Progenitor cell of endocrine pancreas (in vitro differentiated cells): ENCODE data around the gene EXD3. TPM values are rescaled to one million over a fixed set of nuclear protein-coding genes. Genes with fewer than 3 reads are reported as not detected.

ENCODE experiments used
- DNase-seq: peaks from one replicate; pipeline ENCODE4 v3.0.0; 2021; ENCODE audit warnings: low spot score; ENCODE audit not compliant: unreplicated experiment
- H3K27ac Mint-ChIP-seq: 2 replicates; pipeline ENCODE4 v1.8.0; 2021; ENCODE audit warnings: mild to moderate bottlenecking, moderate library complexity, mixed read lengths
- H3K27me3 Mint-ChIP-seq: 2 replicates; pipeline ENCODE4 v1.8.0; 2021; ENCODE audit warnings: mixed read lengths
- H3K36me3 Mint-ChIP-seq: 2 replicates; pipeline ENCODE4 v1.8.0; 2022; ENCODE audit warnings: mixed read lengths; ENCODE audit not compliant: insufficient read depth
- H3K4me1 Mint-ChIP-seq: 2 replicates; pipeline ENCODE4 v1.8.0; 2021; ENCODE audit warnings: low read depth, mixed read lengths
- H3K4me3 Mint-ChIP-seq: 2 replicates; pipeline ENCODE4 v1.8.0; 2021; ENCODE audit warnings: low read depth, mild to moderate bottlenecking, moderate library complexity, mixed read lengths
- H3K9me3 Mint-ChIP-seq: 2 replicates; pipeline ENCODE4 v1.8.0; 2021; ENCODE audit warnings: low read depth, mixed read lengths
- total RNA-seq: library from RNA; stranded (reverse); gene quantifications from 2 replicates; pipeline ENCODE4 v1.2.1, GENCODE V29; 2021
- TF ChIP-seq, protein P1 (sequence below): fragments of 200-600 bp; sonication (generic); IDR thresholded peaks from one replicate; pipeline ENCODE4 v1.5.0; 2021; ENCODE audit warnings: antibody characterized with exemption, mild to moderate bottlenecking; ENCODE audit not compliant: unreplicated experiment

Gene EXD3
- total RNA-seq, 1 donor from 2014 or later = 31.7 TPM

DNA sequence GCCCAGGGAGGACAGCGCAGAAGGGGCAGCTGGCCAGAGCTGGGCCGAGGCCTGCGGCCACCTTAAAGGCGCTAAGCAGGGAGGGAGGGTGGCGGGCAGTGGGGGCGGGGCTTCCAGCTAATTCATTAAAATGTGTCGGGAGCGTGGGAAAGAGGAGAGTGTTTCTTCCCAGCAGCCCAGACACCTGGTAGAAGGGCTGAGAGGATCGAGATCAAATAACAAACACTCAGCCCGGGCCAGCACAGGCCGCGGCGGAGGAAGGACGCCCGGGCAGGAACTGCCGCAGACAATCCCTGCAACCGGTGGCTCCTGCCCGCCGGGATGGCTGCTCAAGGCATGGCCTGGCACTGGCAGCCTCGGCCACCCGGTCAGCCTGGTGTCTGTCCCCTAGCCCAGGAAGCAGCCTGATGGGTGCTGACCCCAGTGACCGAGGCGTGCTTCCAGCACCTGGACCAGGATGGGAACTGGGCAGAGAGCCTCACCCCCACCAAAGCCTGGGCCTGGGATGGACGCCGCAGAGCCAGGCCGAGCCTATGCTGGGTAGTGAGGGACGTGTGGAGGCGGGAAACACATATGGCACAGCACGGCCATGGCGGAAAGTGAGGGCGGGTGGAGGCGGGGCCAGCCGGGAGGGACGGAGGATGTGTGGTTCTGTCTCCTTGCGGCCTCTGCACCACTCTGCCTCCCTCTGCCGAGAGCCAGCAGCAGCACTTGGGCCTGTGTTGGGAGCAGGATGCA, 117.7 kb downstream of the EXD3 start:
- H3K4me3 Mint-ChIP-seq = no peak overlapping the region
- peak; percentile 47 for DNase-seq
- TF ChIP-seq, protein P1, sequence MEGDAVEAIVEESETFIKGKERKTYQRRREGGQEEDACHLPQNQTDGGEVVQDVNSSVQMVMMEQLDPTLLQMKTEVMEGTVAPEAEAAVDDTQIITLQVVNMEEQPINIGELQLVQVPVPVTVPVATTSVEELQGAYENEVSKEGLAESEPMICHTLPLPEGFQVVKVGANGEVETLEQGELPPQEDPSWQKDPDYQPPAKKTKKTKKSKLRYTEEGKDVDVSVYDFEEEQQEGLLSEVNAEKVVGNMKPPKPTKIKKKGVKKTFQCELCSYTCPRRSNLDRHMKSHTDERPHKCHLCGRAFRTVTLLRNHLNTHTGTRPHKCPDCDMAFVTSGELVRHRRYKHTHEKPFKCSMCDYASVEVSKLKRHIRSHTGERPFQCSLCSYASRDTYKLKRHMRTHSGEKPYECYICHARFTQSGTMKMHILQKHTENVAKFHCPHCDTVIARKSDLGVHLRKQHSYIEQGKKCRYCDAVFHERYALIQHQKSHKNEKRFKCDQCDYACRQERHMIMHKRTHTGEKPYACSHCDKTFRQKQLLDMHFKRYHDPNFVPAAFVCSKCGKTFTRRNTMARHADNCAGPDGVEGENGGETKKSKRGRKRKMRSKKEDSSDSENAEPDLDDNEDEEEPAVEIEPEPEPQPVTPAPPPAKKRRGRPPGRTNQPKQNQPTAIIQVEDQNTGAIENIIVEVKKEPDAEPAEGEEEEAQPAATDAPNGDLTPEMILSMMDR = no peak
- no peak overlapping the region for H3K27ac Mint-ChIP-seq
- H3K27me3 Mint-ChIP-seq = no peaks in the 10 kb centered on the region
- no peaks in the 10 kb centered on the region for H3K36me3 Mint-ChIP-seq
- H3K4me1 Mint-ChIP-seq = peaks cover 24% of the 10 kb centered on the region
- H3K9me3 Mint-ChIP-seq = no peaks in the 10 kb centered on the region

DNA sequence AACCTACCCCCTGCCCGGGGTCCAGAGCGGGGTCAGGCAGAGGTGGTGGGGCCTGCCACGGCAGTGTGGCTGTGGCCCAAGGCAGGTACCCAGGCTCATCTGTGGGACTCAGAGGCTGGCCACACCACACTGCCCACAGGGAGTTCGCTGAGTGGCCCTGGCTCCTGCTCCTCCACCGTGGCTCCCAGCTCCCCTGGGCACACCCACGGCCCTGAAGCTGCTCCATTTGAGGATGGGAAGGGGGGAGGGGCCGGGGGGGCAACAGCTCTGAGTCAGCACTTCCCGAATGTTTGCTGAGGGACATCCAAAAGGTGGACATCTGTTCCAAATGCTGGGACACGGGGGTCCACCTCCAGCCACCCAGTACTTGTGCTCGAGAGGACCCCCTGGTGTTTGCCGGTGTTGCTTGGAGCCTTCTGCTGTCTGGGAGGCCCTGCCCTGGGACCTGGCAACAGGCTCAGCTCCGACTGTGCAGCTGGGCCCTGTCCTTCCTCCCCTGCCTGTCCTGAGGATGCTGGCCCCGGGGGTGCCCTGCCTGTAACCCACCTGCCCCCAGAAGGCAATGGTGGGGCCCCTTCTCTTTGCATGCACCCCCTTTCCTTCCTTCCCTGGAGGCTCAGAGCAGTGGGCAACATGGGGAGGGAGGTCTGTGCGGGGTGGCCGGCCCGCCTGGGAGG, 118.4 kb downstream of the EXD3 start:
- peak; percentile 12 for DNase-seq
- peaks cover 29% of the 10 kb centered on the region for H3K4me1 Mint-ChIP-seq
- no peaks in the 10 kb centered on the region for H3K9me3 Mint-ChIP-seq
- H3K27ac Mint-ChIP-seq = no peak overlapping the region
- TF ChIP-seq, protein P1 = peak; percentile 32
- no peaks in the 10 kb centered on the region for H3K27me3 Mint-ChIP-seq
- no peak overlapping the region for H3K4me3 Mint-ChIP-seq
- no peaks in the 10 kb centered on the region for H3K36me3 Mint-ChIP-seq

DNA sequence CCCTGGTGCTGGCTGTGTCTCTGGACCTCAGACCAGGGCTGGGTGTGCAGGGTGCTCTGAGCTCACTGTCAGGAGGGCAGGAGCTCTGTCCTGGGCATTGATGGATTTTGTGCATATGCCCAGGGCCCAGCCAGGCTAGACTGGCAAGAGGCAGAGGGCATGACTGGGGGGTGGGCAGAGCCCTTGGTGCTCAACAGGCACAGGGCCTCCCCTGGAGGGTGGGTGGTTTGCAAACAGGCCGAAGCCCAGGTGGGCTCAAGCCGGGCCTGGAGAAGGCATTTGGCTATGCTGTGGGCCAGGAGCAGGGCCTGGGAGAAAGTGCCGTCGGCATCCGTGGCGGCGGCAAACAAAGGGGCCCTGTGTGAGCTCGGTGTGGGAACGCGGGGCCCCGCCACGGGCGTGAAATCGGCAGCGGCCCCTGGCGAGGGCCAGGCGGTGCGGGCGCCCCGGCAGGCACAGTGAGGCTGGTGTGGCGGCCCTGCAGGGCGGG, 119.0 kb downstream of the EXD3 start:
- TF ChIP-seq, protein P1 = no peak
- Mint-ChIP-seq H3K36me3 (no peaks in the 10 kb centered on the region), H3K4me1 (peaks cover 34% of the 10 kb centered on the region), H3K27me3 (no peaks in the 10 kb centered on the region), H3K9me3 (no peaks in the 10 kb centered on the region), H3K4me3 (no peak overlapping the region), H3K27ac (no peak overlapping the region)
- DNase-seq = peak; percentile 12

DNA sequence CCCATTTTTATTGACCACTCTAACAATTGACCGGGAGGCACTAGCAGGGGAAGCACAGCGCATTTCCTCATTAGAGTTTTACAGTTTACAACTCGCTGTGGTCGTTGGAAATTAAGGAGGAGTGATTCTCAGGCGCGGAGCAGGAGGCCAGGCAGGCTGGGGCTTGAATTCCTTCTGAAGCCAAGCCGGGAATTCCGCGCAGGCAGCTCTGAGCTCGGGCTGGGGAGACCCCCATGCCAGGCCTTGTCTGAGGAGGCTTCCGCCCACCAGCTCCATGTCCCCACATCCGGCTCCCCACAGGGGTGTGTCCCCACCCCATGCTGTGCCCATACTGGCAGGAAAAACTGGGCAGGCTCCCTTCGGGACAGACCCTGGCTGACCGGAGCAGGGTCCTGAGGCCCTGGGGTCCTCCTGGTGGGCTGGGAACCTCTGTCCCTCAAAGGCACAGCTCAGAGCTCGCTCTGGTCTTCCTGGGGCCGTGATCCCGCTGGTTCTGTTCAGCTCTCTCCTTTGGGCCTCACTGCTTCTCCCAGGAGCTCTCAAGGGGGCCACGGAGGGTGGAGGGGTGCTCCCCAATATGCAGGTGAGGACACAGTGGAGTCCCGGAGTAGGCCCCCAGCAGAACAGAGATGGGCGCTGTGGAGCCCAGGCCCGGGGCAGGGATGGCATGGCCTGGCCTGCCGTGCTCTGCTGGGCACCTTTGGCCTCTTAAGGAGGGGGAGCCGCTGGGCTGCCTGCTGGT, 119.6 kb downstream of the EXD3 start:
- no peaks in the 10 kb centered on the region for H3K9me3 Mint-ChIP-seq
- H3K27ac Mint-ChIP-seq = peak overlapping the region; percentile 69
- TF ChIP-seq, protein P1 = no peak
- peak; percentile 13 for DNase-seq
- H3K4me1 Mint-ChIP-seq = peaks cover 36% of the 10 kb centered on the region
- H3K27me3 Mint-ChIP-seq = no peaks in the 10 kb centered on the region
- H3K4me3 Mint-ChIP-seq = peak overlapping the region; percentile 31
- H3K36me3 Mint-ChIP-seq = no peaks in the 10 kb centered on the region
